DOHH2 (cell line): ENCODE measurements around the gene TUT4.
A peak's percentile ranks its signal among the peaks of the same experiment; 100 is the strongest.

Experiments used
- H3F3A ChIP-seq: fragments of 200-600 bp; sonication (generic), shearing (Covaris generic); 2 replicates; pipeline ENCODE4 v1.6.0; 2016; ENCODE audit warnings: antibody characterized with exemption, mild to moderate bottlenecking; ENCODE audit not compliant: control insufficient read depth, insufficient read depth
- H3K27ac ChIP-seq: fragments of 200-600 bp; sonication (generic); 2 replicates; pipeline ENCODE4 v1.5.1; 2014; ENCODE audit warnings: low read depth, mild to moderate bottlenecking, low read length, moderate library complexity
- H3K27me3 ChIP-seq: fragments of 200-600 bp; sonication (generic); 2 replicates; pipeline ENCODE4 v1.6.1; 2014; ENCODE audit warnings: mild to moderate bottlenecking, low read length, mixed read lengths; ENCODE audit not compliant: control insufficient read depth
- H3K36me3 ChIP-seq: fragments of 200-600 bp; sonication (generic); 2 replicates; pipeline ENCODE4 v1.6.1; 2014; ENCODE audit warnings: mild to moderate bottlenecking, low read length, moderate library complexity, mixed read lengths; ENCODE audit not compliant: control insufficient read depth
- H3K4me1 ChIP-seq: fragments of 200-600 bp; sonication (generic); 2 replicates; pipeline ENCODE4 v1.6.1; 2014; ENCODE audit warnings: mild to moderate bottlenecking, low read length, mixed read lengths; ENCODE audit not compliant: control insufficient read depth
- H3K4me2 ChIP-seq: fragments of 200-600 bp; sonication (generic); 2 replicates; pipeline ENCODE4 v1.6.0; 2014; ENCODE audit warnings: mild to moderate bottlenecking, low read length, moderate library complexity
- H3K4me3 ChIP-seq: fragments of 200-600 bp; sonication (generic); 2 replicates; pipeline ENCODE4 v1.5.1; 2014; ENCODE audit warnings: mild to moderate bottlenecking, low read length, mixed read lengths
- H3K79me2 ChIP-seq: fragments of 200-600 bp; sonication (generic); 2 replicates; pipeline ENCODE4 v1.6.1; 2014; ENCODE audit warnings: mild to moderate bottlenecking, low read length, mixed read lengths; ENCODE audit not compliant: control insufficient read depth
- H3K9me2 ChIP-seq: fragments of 200-600 bp; sonication (generic); replicated peaks from 2 replicates; pipeline ENCODE4 v1.6.1; 2014; ENCODE audit warnings: mild to moderate bottlenecking, low read length, mixed read lengths; ENCODE audit not compliant: control insufficient read depth
- H3K9me3 ChIP-seq: fragments of 200-600 bp; sonication (generic); 2 replicates; pipeline ENCODE4 v1.6.1; 2014; ENCODE audit warnings: antibody characterized with exemption, low read length, mixed read lengths; ENCODE audit not compliant: control insufficient read depth, insufficient read depth
- H4K20me1 ChIP-seq: fragments of 200-600 bp; sonication (generic); 2 replicates; pipeline ENCODE4 v1.6.0; 2014; ENCODE audit warnings: low read depth, mild to moderate bottlenecking, antibody characterized with exemption, low read length, moderate library complexity; ENCODE audit not compliant: control insufficient read depth, insufficient read depth
- CTCF ChIP-seq: fragments of 200-600 bp; sonication (generic); IDR thresholded peaks from one replicate; pipeline ENCODE4 v1.5.1; 2014; ENCODE audit warnings: antibody characterized with exemption, mild to moderate bottlenecking, low read depth, low read length; ENCODE audit not compliant: poor library complexity, severe bottlenecking
- EZH2phosphoT487 ChIP-seq: fragments of 200-600 bp; sonication (generic); IDR thresholded peaks from 2 replicates; pipeline ENCODE4 v1.6.1; 2017; ENCODE audit warnings: borderline replicate concordance, mild to moderate bottlenecking, antibody characterized with exemption, low read length, moderate library complexity, mixed read lengths

TUT4 gene

GRCh38 chr1:52593495-52593894, 40.6 kb upstream of the TUT4 start:
- peak overlapping the region; percentile 57 for H3K4me3 ChIP-seq
- no peaks in the 10 kb centered on the region for H4K20me1 ChIP-seq
- H3K4me1 ChIP-seq = peaks cover 45% of the 10 kb centered on the region
- H3K9me2 ChIP-seq = no peaks in the 10 kb centered on the region
- no peaks in the 10 kb centered on the region for H3K9me3 ChIP-seq
- H3K27me3 ChIP-seq = no peaks in the 10 kb centered on the region
- peaks cover 13% of the 10 kb centered on the region for H3F3A ChIP-seq
- H3K79me2 ChIP-seq = no peaks in the 10 kb centered on the region
- TF ChIP-seq CTCF (no peak), EZH2phosphoT487 (no peak)
- H3K27ac ChIP-seq = peak overlapping the region; percentile 80
- no peaks in the 10 kb centered on the region for H3K36me3 ChIP-seq
- H3K4me2 ChIP-seq = peak overlapping the region; percentile 76

- Histone ChIP-seq H3K79me2 (no peaks in the 10 kb centered on the region), H3K4me3 (peak overlapping the region; percentile 57), H4K20me1 (no peaks in the 10 kb centered on the region), H3K27me3 (no peaks in the 10 kb centered on the region), H3F3A (peaks cover 13% of the 10 kb centered on the region), H3K4me1 (peaks cover 50% of the 10 kb centered on the region), H3K9me2 (no peaks in the 10 kb centered on the region), H3K9me3 (no peaks in the 10 kb centered on the region), H3K4me2 (peak overlapping the region; percentile 76), H3K36me3 (no peaks in the 10 kb centered on the region), H3K27ac (peak overlapping the region; percentile 80)
- TF ChIP-seq EZH2phosphoT487 = no peak
- TF ChIP-seq CTCF = no peak
Observed at GRCh38 chr1:52592637-52593323, 39.9 kb upstream of the TUT4 start.

- no peaks in the 10 kb centered on the region for H3K27me3 ChIP-seq
- H4K20me1 ChIP-seq = no peaks in the 10 kb centered on the region
- H3K79me2 ChIP-seq = no peaks in the 10 kb centered on the region
- H3K27ac ChIP-seq = no peak overlapping the region
- H3K9me2 ChIP-seq = no peaks in the 10 kb centered on the region
- H3K9me3 ChIP-seq = no peaks in the 10 kb centered on the region
- no peaks in the 10 kb centered on the region for H3K36me3 ChIP-seq
- H3F3A ChIP-seq = peaks cover 13% of the 10 kb centered on the region
- TF ChIP-seq EZH2phosphoT487 = no peak
- no peak for TF ChIP-seq CTCF
- H3K4me3 ChIP-seq = no peak overlapping the region
- H3K4me1 ChIP-seq = peaks cover 50% of the 10 kb centered on the region
- H3K4me2 ChIP-seq = no peak overlapping the region
Observed at GRCh38 chr1:52590266-52590665, 37.4 kb upstream of the TUT4 start.
